HG03378 (cell line): ENCODE measurements around the gene PAX9.

Experiments used
- ATAC-seq: cut with Tn5 transposase; IDR thresholded peaks from one replicate; pipeline ENCODE4 v1.9.1; 2021; ENCODE audit warnings: mild to moderate bottlenecking, moderate library complexity; ENCODE audit not compliant: unreplicated experiment

Gene PAX9

GRCh38 chr14:36655963-36656686 lies 5.5 kb upstream of the PAX9 start:
- ATAC-seq = no peak

DNA sequence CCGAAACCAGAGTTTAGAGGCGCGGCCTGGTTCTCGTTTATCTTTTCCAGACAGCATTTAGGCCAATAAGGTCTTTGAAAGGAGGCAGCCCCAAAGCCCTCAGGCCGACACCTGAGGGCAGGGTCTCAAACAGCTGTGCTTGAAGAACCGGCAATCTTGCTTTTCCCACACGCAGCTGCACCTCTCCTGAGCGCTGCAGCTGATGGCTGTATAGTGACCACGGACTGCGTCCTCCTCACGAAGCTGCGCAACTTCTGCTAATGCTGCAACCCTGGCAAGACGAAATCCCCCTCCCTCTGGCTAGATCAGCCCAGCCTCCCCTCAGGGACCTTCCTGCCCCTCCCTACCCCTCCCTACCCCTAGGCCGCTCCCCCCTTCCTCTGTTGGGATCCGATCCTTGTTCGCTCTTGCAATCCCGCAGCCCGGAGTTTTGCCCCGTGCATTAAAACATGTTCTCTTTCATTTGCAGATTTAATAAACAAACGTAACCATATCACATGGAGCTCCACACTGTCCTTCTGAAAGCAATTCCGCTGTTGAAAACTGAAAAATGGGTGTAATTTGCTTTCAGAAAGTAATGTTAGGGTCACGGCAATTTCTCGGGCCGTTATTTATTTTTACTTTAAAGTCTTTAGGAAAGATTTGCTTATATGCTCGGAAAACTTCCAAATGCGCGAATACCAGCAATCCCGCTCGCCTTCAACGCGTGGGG lies 4.8 kb upstream of the PAX9 start:
- no peak for ATAC-seq

DNA sequence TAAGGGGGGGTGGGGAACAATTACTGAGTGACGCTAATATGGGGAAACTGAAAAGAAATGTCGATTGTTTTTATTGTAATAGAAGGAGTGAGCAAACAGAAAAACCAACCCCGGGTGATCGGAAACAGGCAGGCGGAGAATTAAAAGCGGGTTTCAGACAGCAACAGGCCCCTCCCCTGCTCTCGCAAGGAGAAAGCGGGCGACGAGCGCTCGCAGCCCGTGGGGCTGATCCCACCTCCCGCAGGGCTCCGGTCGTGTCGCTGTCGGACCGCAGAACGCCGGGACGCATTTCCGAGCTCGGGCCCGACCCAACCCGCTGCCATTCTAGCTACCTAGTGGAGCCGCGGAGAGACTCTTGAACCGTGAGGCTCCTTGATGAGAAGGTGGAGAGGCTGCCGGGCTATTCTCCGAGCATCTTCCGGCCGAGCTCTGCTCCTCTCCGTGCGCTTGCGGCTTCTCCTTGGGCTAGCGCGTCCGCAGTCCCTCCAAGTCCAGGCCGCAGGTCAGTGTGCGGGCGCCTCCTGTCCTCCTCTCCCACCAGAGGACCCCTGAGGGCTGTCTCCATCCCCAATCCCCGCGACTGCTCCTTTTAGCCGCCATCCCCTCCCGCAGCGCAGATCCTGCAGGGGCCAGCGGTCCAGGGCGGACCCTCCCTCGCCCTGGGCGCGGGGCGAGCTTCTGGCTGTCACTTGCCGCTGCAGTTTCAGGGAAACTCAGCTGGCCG lies 4.1 kb upstream of the PAX9 start:
- no peak for ATAC-seq

DNA sequence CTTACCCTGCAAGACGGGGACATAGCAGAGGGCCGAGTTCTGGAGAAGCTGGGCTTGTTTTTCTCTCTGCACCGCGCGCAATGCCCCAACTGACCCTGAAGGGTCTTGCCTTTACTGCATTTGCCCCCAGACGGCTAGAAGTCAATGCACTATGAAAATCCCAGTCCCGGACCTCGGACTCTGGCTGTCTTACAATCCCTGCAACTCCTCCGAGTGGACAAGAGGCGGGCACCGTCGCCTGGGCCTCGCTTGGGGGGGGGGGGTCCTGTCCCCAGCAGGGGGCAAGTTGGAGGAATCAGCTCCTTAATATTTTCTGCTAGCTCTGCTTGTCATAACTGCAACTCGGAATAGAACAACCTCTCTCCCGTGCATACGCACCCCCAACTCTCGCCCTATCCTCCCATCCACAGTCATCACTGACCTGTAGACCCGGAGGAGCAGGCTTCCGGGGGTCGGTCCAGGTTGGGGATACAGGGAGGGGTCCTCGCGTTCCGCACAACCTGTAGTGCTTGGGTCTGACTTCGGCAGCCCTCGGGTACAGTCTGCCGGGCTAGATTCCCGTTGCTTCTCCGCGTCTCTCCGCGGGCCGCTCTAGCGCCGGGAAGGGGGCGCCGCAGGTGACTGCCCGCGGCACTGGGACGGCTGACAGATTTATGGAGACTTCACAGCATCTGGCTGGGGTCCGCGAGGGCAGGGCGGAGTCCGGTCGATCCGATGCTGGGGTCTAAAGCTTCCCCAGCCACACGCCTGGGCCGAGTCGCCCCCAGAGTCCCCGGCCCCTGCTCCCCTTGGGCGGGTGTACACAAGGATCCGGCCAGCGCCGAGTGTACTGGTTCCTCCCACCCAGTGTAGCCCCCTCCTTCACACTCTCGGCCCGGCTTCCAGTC lies 3.3 kb upstream of the PAX9 start:
- ATAC-seq = no peak

DNA sequence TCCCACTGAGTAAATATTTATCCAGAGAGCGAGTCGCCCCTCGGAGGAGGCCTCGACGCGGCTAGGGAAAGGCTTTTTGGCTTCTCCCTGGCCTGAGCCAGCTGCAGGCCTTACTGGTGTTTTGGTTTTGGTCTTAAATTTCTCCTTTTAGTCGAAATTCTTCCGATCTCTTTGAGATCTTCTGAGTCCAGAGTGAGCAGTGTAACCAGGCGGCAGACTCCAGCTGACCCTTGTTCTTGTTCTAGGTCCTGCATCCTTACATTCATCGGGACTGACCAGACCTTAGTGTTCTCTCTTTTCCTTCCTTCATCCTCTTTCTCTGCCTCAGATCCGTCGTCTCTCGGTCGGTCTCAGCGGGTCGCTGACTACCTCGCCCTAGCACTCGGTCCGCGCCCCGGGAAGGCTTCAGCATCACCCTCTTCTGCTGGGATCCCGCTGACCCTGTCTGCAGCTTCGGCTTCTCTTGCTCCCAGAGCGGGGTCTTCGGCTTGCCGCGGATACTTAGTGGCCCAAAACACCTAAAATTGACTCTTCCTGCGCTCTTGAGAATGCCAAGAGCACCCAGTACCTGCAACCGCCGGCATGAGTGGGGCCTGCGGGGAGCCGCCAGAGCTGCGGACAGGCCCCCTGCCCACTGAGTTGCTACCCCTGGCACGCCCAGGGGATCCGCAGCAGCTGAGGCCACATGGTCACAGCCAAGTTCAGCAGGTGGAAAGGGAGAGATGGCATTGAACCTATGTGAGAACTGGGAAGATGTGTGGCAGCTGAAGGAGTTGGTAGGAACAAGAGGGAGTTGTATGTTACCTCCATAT lies 2.4 kb upstream of the PAX9 start:
- no peak for ATAC-seq

GRCh38 chr14:36659822-36660735 lies 1.6 kb upstream of the PAX9 start:
- no peak for ATAC-seq

GRCh38 chr14:36660736-36661505 lies 739 bp upstream of the PAX9 start:
- ATAC-seq = no peak

DNA sequence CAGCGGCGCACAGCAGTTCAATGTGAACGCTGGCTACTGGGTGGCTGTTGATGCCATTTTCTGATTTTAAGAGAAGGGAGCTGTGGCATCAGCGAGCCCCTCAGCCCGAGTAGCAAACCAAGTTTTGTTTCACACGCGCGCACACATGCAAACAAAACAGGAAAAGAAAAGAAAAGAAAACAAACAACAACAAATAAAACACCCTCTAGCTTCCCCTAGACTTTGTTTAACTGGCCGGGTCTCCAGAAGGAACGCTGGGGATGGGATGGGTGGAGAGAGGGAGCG lies 540 bp downstream of the PAX9 start:
- ATAC-seq = no peak

DNA sequence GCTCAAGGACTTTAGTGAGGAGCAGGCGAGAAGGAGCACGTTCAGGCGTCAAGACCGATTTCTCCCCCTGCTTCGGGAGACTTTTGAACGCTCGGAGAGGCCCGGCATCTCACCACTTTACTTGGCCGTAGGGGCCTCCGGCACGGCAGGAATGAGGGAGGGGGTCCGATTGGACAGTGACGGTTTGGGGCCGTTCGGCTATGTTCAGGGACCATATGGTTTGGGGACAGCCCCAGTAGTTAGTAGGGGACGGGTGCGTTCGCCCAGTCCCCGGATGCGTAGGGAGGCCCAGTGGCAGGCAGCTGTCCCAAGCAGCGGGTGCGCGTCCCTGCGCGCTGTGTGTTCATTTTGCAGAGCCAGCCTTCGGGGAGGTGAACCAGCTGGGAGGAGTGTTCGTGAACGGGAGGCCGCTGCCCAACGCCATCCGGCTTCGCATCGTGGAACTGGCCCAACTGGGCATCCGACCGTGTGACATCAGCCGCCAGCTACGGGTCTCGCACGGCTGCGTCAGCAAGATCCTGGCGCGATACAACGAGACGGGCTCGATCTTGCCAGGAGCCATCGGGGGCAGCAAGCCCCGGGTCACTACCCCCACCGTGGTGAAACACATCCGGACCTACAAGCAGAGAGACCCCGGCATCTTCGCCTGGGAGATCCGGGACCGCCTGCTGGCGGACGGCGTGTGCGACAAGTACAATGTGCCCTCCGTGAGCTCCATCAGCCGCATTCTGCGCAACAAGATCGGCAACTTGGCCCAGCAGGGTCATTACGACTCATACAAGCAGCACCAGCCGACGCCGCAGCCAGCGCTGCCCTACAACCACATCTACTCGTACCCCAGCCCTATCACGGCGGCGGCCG lies 1.1 kb downstream of the PAX9 start:
- no peak for ATAC-seq

DNA sequence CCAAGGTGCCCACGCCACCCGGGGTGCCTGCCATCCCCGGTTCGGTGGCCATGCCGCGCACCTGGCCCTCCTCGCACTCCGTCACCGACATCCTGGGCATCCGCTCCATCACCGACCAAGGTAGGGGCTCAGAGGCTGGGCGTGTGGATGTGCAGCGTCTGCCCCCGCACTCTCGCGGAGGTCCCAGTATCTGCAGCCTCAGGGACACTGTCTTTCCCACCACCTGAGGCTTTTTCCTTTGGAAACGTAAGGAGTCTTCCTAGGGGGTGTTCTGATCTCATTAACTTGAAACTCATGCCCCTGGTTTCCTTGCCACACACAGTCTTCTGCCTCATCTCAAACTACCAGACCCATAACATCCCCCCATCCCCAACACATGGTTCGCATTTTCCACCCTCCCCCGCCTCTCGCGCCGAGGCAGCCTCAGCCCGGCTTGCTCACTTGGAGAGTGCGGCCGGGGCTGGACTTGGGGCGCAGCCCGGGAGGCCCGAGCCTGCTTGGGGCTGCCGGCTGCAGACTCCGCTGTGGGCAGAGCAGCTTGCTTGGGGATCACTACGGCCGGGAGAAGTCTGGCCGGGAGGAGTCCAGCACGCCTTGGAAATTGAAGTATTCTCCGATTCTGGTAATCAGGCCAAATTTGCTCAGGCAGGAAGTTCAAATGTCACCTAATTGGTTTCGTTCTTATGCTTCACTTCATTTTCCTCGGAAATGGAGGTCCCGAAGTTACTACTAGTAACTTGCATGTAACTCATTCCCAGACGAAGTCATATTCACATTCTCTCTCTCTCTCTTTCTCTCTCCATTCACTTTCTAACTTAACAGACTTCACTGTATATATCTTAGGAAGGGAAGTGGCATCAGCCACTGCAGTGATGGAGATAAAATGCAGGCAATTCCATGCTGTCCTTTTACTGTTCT lies 2.0 kb downstream of the PAX9 start:
- ATAC-seq = no peak

GRCh38 chr14:36664322-36665193 lies 2.9 kb downstream of the PAX9 start:
- ATAC-seq = no peak

- ATAC-seq = no peak
Measured at GRCh38 chr14:36665887-36666415, 4.3 kb downstream of the PAX9 start.

GRCh38 chr14:36666416-36667206 lies 5.0 kb downstream of the PAX9 start:
- ATAC-seq = no peak

GRCh38 chr14:36667679-36668078 lies 6.0 kb downstream of the PAX9 start:
- no peak for ATAC-seq

DNA sequence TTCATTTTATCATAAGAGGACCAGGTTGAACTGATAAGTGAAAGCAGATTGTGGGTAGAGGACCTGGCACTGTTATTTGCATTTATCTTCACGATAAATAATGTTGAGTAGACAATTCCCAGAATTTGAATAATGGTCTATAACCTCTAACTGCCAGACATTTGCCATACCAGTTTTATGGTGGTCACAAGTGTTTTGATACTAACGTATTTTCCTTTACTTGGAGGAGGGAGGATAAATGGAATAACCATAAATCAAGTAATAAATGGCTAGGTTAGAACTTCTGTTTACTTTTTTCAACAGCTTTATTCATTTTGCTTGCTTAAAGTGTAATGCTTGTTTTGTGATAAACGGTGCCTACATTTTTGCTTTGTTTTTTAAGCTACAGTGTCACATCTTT lies 9.5 kb downstream of the PAX9 start:
- ATAC-seq = no peak
